Loucy (cell line): ENCODE results near the gene STARD10.

Experiments used
- H2AFZ ChIP-seq: fragments of 200-600 bp; sonication (generic); 2 replicates; pipeline ENCODE4 v1.6.0; 2016; ENCODE audit warnings: antibody characterized with exemption, mild to moderate bottlenecking, low read length, moderate library complexity
- H3F3A ChIP-seq: fragments of 200-600 bp; 2 replicates; pipeline ENCODE4 v1.6.0; 2016; ENCODE audit warnings: antibody characterized with exemption, low read depth, mild to moderate bottlenecking
- H3K27me3 ChIP-seq: fragments of 200-600 bp; sonication (generic); 2 replicates; pipeline ENCODE4 v1.6.1; 2014; ENCODE audit warnings: low read length, mild to moderate bottlenecking; ENCODE audit not compliant: insufficient read depth, poor library complexity, severe bottlenecking
- H3K36me3 ChIP-seq: fragments of 200-600 bp; sonication (generic); 2 replicates; pipeline ENCODE4 v1.6.1; 2016; ENCODE audit warnings: low read length; ENCODE audit not compliant: insufficient read depth
- H3K4me1 ChIP-seq: fragments of 200-600 bp; sonication (generic); 2 replicates; pipeline ENCODE4 v1.5.1; 2014; ENCODE audit warnings: low read length, mild to moderate bottlenecking; ENCODE audit not compliant: insufficient read depth, poor library complexity, severe bottlenecking
- H3K4me2 ChIP-seq: fragments of 200-600 bp; sonication (generic); 2 replicates; pipeline ENCODE4 v1.6.0; 2014; ENCODE audit warnings: antibody characterized with exemption, low read length, low read depth, mild to moderate bottlenecking; ENCODE audit not compliant: poor library complexity, severe bottlenecking
- H3K4me3 ChIP-seq: fragments of 200-600 bp; sonication (generic); 2 replicates; pipeline ENCODE4 v1.5.1; 2014; ENCODE audit warnings: low read length, mild to moderate bottlenecking, mixed read lengths; ENCODE audit not compliant: poor library complexity, severe bottlenecking
- H3K79me2 ChIP-seq: fragments of 200-600 bp; sonication (generic); 2 replicates; pipeline ENCODE4 v1.6.1; 2014; ENCODE audit warnings: low read length; ENCODE audit not compliant: insufficient read depth
- H3K9ac ChIP-seq: fragments of 200-600 bp; sonication (generic); 2 replicates; pipeline ENCODE4 v1.6.0; 2014; ENCODE audit warnings: mild to moderate bottlenecking, low read depth, low read length, moderate library complexity; ENCODE audit not compliant: poor library complexity, severe bottlenecking
- H3K9me2 ChIP-seq: fragments of 200-600 bp; sonication (generic); replicated peaks from 2 replicates; pipeline ENCODE4 v1.6.1; 2016; ENCODE audit warnings: low read depth, low read length, mixed read lengths
- H3K9me3 ChIP-seq: fragments of 200-600 bp; sonication (generic); 2 replicates; pipeline ENCODE4 v1.6.1; 2014; ENCODE audit warnings: mild to moderate bottlenecking, antibody characterized with exemption, low read length, low read depth; ENCODE audit not compliant: insufficient read depth
- H4K20me1 ChIP-seq: fragments of 200-600 bp; sonication (generic); 2 replicates; pipeline ENCODE4 v1.6.0; 2014; ENCODE audit warnings: antibody characterized with exemption, low read length, mild to moderate bottlenecking; ENCODE audit not compliant: insufficient read depth, poor library complexity, severe bottlenecking
- CTCF ChIP-seq: fragments of 200-600 bp; sonication (generic); conservative IDR thresholded peaks from 2 replicates; pipeline ENCODE4 v1.5.1; 2014; ENCODE audit warnings: mild to moderate bottlenecking, antibody characterized with exemption, low read length
- EZH2phosphoT487 ChIP-seq: fragments of 200-600 bp; IDR thresholded peaks from 2 replicates; pipeline ENCODE4 v1.6.1; 2018; ENCODE audit warnings: antibody characterized with exemption, mild to moderate bottlenecking, moderate library complexity, borderline replicate concordance

The STARD10 gene

GRCh38 chr11:72720047-72720446, 73.8 kb downstream of the STARD10 start:
- peak overlapping the region; percentile 83 for H3K4me3 ChIP-seq
- H3K4me1 ChIP-seq = peaks cover 45% of the 10 kb centered on the region
- H3K9me2 ChIP-seq = no peaks in the 10 kb centered on the region
- H3K36me3 ChIP-seq = peaks cover 27% of the 10 kb centered on the region; the same call in 1 of the 2 replicates
- TF ChIP-seq EZH2phosphoT487 (no peak), CTCF (no peak)
- no peaks in the 10 kb centered on the region for H3K27me3 ChIP-seq
- H3K4me2 ChIP-seq = peak overlapping the region; percentile 91
- H3F3A ChIP-seq = no peaks in the 10 kb centered on the region
- H3K9me3 ChIP-seq = no peaks in the 10 kb centered on the region
- H3K9ac ChIP-seq = peak overlapping the region; percentile 88
- peaks cover 84% of the 10 kb centered on the region for H3K79me2 ChIP-seq
- no peak overlapping the region for H2AFZ ChIP-seq
- H4K20me1 ChIP-seq = peaks cover 36% of the 10 kb centered on the region

DNA sequence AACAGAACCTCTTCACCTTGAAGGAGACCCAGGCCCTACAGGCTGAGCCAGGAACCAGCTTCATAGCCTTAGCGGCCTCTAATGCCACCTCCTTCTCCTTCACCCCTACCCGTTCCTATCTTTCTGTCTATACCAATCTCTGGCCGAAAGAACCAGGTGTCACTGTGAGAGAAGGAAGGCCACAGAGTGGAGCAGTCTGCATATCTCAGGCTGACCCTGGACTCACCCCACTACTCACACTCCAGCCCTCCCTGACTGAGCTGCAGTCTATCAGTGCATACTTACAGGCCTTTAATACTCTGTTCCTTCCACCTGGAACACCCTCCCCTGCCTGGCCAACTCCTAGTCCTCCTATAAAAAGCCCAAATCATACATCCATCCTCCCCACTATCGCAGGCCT, 74.3 kb downstream of the STARD10 start:
- H3F3A ChIP-seq = no peaks in the 10 kb centered on the region
- peaks cover 27% of the 10 kb centered on the region; the same call in 1 of the 2 replicates for H3K36me3 ChIP-seq
- TF ChIP-seq CTCF (no peak), EZH2phosphoT487 (no peak)
- peaks cover 45% of the 10 kb centered on the region for H3K4me1 ChIP-seq
- H3K4me2 ChIP-seq = peak overlapping the region; percentile 91
- H3K79me2 ChIP-seq = peaks cover 84% of the 10 kb centered on the region
- no peaks in the 10 kb centered on the region for H3K27me3 ChIP-seq
- no peaks in the 10 kb centered on the region for H3K9me2 ChIP-seq
- no peak overlapping the region for H2AFZ ChIP-seq
- H3K9ac ChIP-seq = peak overlapping the region; percentile 88
- H3K9me3 ChIP-seq = no peaks in the 10 kb centered on the region
- peak overlapping the region; percentile 83 for H3K4me3 ChIP-seq
- peaks cover 38% of the 10 kb centered on the region for H4K20me1 ChIP-seq

GRCh38 chr11:72719144-72719543, 74.7 kb downstream of the STARD10 start:
- H3K9me2 ChIP-seq = no peaks in the 10 kb centered on the region
- no peak overlapping the region for H2AFZ ChIP-seq
- H3K27me3 ChIP-seq = no peaks in the 10 kb centered on the region
- peaks cover 23% of the 10 kb centered on the region; the same call in 1 of the 2 replicates for H3K36me3 ChIP-seq
- H3K9ac ChIP-seq = peak overlapping the region; percentile 88
- peak overlapping the region; percentile 91 for H3K4me2 ChIP-seq
- H3K9me3 ChIP-seq = no peaks in the 10 kb centered on the region
- peaks cover 38% of the 10 kb centered on the region for H4K20me1 ChIP-seq
- no peaks in the 10 kb centered on the region for H3F3A ChIP-seq
- H3K4me3 ChIP-seq = peak overlapping the region; percentile 83
- TF ChIP-seq EZH2phosphoT487 (no peak), CTCF (no peak)
- H3K79me2 ChIP-seq = peaks cover 84% of the 10 kb centered on the region
- H3K4me1 ChIP-seq = peaks cover 45% of the 10 kb centered on the region
